Measurements from ENCODE around the gene ZNF280B.

The ZNF280B gene

GRCh38 chr22:22508274-22509176 is at the start of gene ZNF280B:
Gene ZNF280B (minus strand): TSS chr22:22508742. CDS start chr22:22489398, 19,344 bp downstream.
- peak; percentile 90 for DNase-seq (ENCODE audit: extremely low spot score)
- peak; percentile 86 for TF ChIP-seq CTCF (IDR thresholded peaks at IDR 0.05; ENCODE audit: control extremely low read depth, extremely low read depth, low read depth, missing control alignments)
- CTCF ChIA-PET: interaction anchor here (0.8 to 3.7 kb wide), 17 partner anchors 9 to 369 kb away, joined by 3 to 24 read pairs (median 4); partner anchors contain the start of gene ZNF280A
- POLR2A ChIA-PET: no interaction called here

- ChIA-PET CTCF (interaction anchor here (0.6 to 1.5 kb wide), 3 partner anchors 19 to 135 kb away, joined by 3 to 4 read pairs (median 3); no protein-coding TSS in a partner anchor), POLR2A (no interaction called here)
- no peak for TF ChIP-seq CTCF (IDR thresholded peaks at IDR 0.05; ENCODE audit: control extremely low read depth, extremely low read depth, low read depth, missing control alignments)
- DNase-seq (ENCODE audit: extremely low spot score): no peak
Observed at GRCh38 chr22:22556995-22557925, 48.7 kb upstream of the ZNF280B start.

- no peak for DNase-seq (ENCODE audit: extremely low spot score)
- no peak for TF ChIP-seq CTCF (IDR thresholded peaks at IDR 0.05; ENCODE audit: control extremely low read depth, extremely low read depth, low read depth, missing control alignments)
- CTCF ChIA-PET: interaction anchor here (0.6 to 1.5 kb wide), 4 partner anchors 11 to 134 kb away, joined by 3 to 4 read pairs (median 3); no protein-coding TSS in a partner anchor
- POLR2A ChIA-PET: no interaction called here
Observed at GRCh38 chr22:22556578-22556977, 48.0 kb upstream of the ZNF280B start.

GRCh38 chr22:22555596-22555995 is 47.1 kb upstream of the ZNF280B start:
- no peak for DNase-seq (ENCODE audit: extremely low spot score)
- no peak for TF ChIP-seq CTCF (IDR thresholded peaks at IDR 0.05; ENCODE audit: control extremely low read depth, extremely low read depth, low read depth, missing control alignments)
- ChIA-PET CTCF (interaction anchor here (1.5 to 2.4 kb wide), 3 partner anchors 12 to 124 kb away, joined by 3 to 9 read pairs (median 3); partner anchors contain the start of gene ZNF280B), POLR2A (no interaction called here)

- ChIA-PET CTCF (interaction anchor here (0.7 to 2.6 kb wide), 12 partner anchors 11 to 215 kb away, joined by 3 to 11 read pairs (median 4); partner anchors contain the start of gene ZNF280B), POLR2A (no interaction called here)
- no peak for TF ChIP-seq CTCF (IDR thresholded peaks at IDR 0.05; ENCODE audit: control extremely low read depth, extremely low read depth, low read depth, missing control alignments)
- DNase-seq (ENCODE audit: extremely low spot score): peak; percentile 51
Observed at GRCh38 chr22:22554587-22555284, 46.2 kb upstream of the ZNF280B start.

All from GM10248 (cell line).